B cell (primary cell): ENCODE measurements around the gene TTC4.

ENCODE experiments used
- CTCF ChIP-seq: fragments of 200-600 bp; IDR thresholded peaks from one replicate; pipeline ENCODE4 v1.8.0; 2022; ENCODE audit warnings: antibody characterized with exemption, mild to moderate bottlenecking
- EZH2 ChIP-seq: IDR thresholded peaks from 2 replicates; pipeline ENCODE4 v1.6.1; 2012; ENCODE audit warnings: borderline replicate concordance, low read depth, mild to moderate bottlenecking, moderate library complexity, low read length; ENCODE audit not compliant: insufficient read depth, poor library complexity, severe bottlenecking

- TF ChIP-seq CTCF (no peak), EZH2 (no peak)
Observed at GRCh38 chr1:54710434-54710833, 5.2 kb upstream of the TTC4 start.
